Measurements from ENCODE around the gene TEX51.

TEX51 gene

DNA sequence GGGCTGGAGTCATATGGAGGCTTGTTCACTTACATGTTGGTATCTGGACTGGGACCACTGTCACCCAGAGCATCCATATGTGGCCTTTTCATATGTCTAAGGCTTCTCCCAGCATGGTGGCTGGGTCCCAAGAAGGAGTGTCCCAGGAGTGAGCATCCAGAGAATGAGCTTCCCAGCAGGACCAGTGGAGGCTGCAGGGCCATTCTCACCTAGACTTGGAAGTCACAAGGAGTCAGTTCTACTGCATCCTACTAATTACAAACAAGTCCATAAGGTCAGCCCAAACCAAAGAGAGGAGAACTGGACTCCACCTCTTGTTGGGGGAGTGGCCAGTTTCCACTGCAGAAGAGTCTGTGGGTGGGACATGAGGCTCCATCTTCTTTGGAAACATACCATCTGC is 5.1 kb upstream of the TEX51 start:
- DNase-seq (ENCODE audit: low spot score), result no peak

DNA sequence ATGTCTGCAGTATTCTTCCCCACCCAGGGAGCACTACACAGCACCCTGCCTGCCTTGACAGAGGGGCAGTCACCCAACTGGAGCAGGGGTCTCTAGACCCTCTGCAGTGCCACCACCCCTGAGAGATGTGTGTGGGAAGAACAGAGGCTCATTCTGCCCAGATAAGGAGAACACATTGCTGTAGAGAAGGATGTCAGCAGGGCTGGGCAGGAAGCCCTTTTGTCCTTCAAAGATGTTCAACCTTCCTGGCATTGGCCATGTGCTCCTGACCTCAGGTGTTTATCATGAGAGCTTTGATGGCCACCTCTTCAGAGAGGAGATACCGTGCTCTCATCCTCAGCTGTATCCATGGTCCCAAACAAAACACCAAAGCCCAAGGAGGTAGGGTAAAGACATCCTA is 4.6 kb upstream of the TEX51 start:
- DNase-seq (ENCODE audit: low spot score), result no peak

DNA sequence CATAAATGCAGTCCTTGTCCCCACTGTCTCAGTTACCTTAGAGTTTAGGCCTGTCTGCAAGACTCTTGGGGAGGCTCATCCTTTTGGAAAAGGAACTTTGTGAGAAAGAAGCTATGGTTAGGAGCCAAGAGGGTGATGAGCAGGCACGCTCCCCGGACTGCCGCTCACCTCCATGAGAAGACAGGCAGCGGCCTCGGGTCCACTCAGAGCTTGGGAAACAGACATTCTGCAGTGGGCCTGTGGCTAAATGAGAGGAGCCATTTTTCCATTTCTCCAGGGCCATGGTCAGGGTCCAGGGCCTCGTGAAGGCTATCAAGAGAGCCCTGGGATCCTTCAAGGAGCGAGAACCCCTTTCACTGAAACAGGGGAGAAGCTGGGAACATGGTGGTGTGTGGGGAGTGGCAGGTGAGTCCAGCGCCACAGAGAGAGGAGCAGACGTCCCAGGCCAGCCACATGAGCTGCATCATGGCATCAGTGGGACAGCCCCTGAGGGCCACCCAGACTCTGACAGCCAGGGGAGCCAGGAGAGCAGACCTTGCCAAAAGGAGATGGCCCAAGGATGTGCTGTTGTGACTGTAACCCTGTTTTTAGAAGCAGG is 4.0 kb upstream of the TEX51 start:
- DNase-seq (ENCODE audit: low spot score), result no peak

DNA sequence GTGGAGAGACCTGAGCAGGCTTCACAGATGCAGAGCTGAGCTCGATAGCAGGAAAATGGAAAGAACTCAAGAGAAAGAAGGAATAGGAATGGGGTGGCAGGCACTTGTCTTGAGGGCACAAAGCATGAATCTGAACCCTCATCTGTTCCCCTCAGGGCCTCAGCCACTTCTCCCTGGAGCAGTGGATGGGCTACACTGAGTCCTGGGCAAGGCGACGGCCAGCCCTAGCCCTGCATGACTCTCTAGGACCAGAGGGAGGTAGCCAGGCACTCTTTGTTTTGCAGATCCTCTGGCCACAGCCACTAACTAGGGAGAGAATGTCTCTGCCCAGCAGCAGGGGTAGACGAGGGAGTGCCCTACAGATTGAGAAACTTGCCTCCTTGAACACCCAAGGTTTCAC is 3.4 kb upstream of the TEX51 start:
- DNase-seq (ENCODE audit: low spot score), result no peak

DNA sequence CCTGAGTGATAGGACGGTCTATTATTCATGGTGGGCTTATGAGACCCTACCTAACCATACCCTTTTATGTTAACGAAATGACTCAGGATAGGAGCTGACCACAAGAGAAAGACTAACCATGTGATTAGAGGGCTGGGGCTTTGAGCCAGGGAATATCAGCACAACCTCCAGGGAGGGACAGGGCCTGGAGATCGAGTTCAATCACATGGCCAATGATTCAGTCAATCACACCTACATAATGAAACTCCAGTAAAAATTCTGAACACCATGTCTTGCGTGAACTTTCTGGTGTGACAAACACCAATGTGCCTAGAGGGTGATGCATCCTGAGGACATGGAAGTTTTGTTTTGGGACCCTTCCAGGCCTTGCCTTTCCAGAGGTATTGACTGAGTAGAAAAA is 2.2 kb upstream of the TEX51 start:
- no peak for DNase-seq (ENCODE audit: low spot score)

- no peak for DNase-seq (ENCODE audit: low spot score)
Measured at GRCh38 chr2:126899616-126900185, 1.0 kb downstream of the TEX51 start.

DNA sequence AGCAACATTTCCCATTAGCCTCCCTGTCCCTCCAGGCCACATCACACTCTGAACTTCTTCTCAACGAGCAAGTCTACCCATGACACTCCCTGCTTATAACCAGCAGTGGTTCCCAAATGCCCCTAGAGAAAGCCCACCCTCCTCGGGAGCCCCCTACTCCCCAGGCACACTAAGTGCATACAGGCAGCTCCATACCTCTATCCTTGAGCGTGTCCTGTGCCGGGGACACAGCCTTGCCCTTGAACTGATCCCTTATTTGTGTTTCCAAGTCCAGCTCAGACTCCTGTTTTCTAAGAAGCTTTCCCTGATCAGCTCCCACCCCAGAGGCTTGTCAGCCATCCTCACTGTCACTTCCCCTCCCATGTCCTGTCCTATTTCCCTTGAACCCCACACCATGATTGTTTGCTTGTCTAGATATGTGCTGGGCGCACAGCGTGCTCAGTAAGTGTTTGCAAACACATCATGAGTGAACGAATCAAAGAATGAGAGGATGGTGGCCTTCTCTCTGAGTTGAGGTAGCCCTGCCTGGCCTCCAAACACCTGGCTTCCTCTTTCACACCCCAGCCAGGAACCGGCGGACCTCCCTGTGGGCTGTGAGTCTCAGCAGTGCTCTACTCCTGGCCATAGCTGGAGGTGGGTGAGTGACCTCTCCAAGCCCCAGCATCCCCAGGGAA is 2.1 kb downstream of the TEX51 start:
- no peak for DNase-seq (ENCODE audit: low spot score)

GRCh38 chr2:126901459-126901858 is 2.8 kb downstream of the TEX51 start:
- no peak for DNase-seq (ENCODE audit: low spot score)

DNA sequence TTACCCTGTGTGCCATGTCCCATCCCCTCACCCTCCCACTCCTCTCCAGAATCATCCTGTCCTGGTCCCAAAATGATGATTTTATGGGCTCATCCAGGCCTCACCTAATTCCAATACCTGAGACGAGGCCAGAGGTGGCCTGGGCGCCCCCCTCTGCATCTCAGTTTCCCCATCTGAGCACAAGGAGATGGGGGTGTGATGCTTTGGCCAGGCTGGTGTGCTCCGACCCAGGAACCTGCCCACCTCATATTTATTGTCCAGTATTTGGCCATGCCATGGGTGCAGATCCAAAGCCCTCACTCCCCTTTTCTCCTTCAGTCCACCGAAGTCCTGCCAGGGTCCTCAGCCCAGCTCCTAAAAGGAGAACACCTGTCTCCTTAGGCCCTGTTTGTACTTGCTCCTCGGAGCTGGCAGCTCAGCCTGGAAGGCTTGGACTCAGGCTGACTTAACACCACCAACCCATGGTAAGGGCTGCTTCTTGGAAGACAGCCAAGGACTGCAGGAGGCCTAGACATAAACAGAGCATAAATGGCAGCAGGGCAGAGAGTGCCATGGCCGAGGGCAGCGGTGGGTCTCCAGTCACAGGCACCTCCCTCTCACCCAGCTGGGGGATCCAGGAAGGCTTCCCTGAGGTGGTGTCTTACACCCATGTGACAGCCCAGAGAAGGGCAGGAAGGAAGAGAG is 3.6 kb downstream of the TEX51 start:
- no peak for DNase-seq (ENCODE audit: low spot score)

- DNase-seq (ENCODE audit: low spot score), result no peak
Measured at GRCh38 chr2:126902859-126903258, 4.2 kb downstream of the TEX51 start.

DNA sequence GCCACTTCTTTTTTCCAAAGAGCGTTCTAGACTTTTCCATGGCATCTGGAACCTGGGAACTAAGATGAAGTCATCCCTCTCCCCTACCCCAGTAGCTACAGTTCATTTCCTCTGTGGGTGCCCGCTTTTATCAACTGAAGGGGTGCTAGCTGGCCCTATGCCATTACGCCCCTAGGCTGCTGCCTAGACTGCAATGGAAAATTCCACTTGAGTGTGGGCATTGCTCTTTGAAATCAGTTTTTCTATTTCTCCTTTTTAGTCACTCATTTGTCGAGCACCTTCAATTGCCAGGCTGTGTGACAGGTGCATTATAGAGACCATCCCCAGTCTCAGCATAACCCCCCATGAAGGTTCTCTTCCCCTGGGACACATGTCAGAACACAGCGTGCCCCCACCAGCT is 7.3 kb downstream of the TEX51 start:
- DNase-seq (ENCODE audit: low spot score), result no peak

GRCh38 chr2:126906781-126907180 is 8.1 kb downstream of the TEX51 start:
- no peak for DNase-seq (ENCODE audit: low spot score)

- no peak for DNase-seq (ENCODE audit: low spot score)
Measured at GRCh38 chr2:126907671-126908070, 9.0 kb downstream of the TEX51 start.

- no peak for DNase-seq (ENCODE audit: low spot score)
Measured at GRCh38 chr2:126908721-126909177, 10.1 kb downstream of the TEX51 start.

DNA sequence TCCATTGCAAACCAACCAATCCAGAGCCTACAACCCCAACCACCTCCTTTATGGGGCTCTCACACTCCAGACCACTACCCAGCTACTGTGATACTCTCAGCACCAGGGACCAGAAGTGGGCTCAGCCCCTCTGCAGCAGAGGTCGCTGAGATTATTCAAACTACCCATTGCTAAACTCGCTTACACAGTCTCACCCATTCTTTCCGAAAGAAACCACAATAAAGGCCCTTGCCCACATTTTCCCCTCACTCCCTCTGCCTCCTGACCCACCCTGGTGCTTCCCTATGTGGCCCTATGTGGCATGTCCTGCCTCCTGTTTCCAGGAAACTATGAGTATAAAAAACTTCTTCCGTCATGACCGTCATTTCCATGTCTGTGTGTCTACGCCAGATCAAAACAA is 10.7 kb downstream of the TEX51 start:
- no peak for DNase-seq (ENCODE audit: low spot score)

- no peak for DNase-seq (ENCODE audit: low spot score)
Measured at GRCh38 chr2:126909781-126910180, 11.1 kb downstream of the TEX51 start.

GRCh38 chr2:126910637-126911036 is 11.9 kb downstream of the TEX51 start:
- no peak for DNase-seq (ENCODE audit: low spot score)

DNA sequence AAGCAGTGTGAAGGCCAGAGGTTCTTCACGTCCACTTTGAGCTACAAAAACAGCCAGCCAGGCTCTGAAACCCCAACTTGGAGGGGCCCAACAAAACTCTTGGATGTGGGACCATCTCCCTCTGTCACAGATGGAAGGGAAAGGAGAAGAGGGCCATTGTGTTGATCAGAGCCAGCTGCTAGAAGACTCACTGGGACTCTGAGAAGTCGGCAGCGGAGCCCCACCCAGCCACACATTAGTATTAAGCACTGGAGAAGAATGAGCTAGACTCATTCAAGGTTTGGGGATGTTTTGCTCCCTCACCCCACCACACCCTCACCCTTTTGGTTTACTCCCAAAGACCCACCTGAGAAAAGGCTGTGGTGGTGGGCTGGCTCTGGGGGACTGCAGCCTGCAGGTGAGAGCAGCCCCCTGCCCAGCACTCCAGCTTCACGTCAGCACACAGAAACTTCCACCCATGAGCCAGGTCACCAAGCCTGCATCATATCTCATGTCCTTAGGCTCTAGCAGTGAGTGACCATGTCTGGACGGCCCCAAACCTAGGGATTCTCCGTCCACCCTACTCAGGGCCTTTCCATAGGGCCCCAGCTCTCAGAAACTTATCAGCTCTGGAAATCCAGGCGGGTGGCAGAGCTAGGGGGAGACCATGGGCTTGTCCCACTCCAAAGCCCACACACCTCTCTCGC is 12.6 kb downstream of the TEX51 start:
- DNase-seq (ENCODE audit: low spot score), result no peak

DNA sequence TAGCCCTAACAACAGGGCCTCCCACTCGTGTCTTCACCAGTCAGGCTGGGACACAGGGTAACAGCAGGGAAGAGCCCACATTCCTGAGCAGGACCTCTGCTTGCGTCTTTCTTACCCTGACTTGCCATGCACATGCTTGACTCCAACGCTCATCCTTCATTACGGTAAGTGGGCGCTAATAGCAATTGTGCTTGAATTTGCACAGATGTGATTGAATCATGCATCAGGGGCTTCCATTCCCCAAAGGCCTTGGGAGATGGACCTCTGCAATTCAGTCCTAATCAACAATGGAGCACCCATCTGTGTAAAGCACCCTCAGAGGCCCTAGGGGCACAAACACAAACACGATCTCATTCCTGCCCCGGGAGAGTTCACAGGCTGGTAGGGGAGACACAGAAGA is 13.5 kb downstream of the TEX51 start:
- no peak for DNase-seq (ENCODE audit: low spot score)

- no peak for DNase-seq (ENCODE audit: low spot score)
Measured at GRCh38 chr2:126913329-126913728, 14.6 kb downstream of the TEX51 start.

GRCh38 chr2:126913881-126914615 is 15.4 kb downstream of the TEX51 start:
- no peak for DNase-seq (ENCODE audit: low spot score)
